ENCODE data around the gene KCNJ9. TPM values are rescaled to one million over a fixed set of nuclear protein-coding genes. Genes with fewer than 3 reads are reported as not detected.

The KCNJ9 gene
- total RNA-seq, 3 donors from 2014 or later (not counting 1 experiment from before 2014, with no cell fraction given): not detected

GRCh38 chr1:160121388-160121787 is 40.0 kb downstream of the KCNJ9 start:
- H3K4me3 ChIP-seq (ENCODE audit: low read length): no peak overlapping the region
- H3K9me3 ChIP-seq (ENCODE audit: control insufficient read depth, insufficient read depth, low read length): no peaks in the 10 kb centered on the region
- no peak overlapping the region for H3K27ac Mint-ChIP-seq
- ATAC-seq: no peak
- H3K4me3 Mint-ChIP-seq: no peak overlapping the region
- H3K9me3 Mint-ChIP-seq: no peaks in the 10 kb centered on the region
- no peak for TF ChIP-seq CTCF (IDR thresholded peaks at IDR 0.05)
- H3K27me3 ChIP-seq (ENCODE audit: control insufficient read depth, insufficient read depth, low read length): no peaks in the 10 kb centered on the region
- H3K4me1 Mint-ChIP-seq: no peaks in the 10 kb centered on the region
- no CpG with 5 or more reads among the region's 1 CpG for WGBS (ENCODE audit: insufficient coverage)
- no peak for DNase-seq
- H3K27ac ChIP-seq (ENCODE audit: low read length): no peak overlapping the region
- intact Hi-C loops (cut with micrococcal nuclease): no loop called here
- H3K36me3 ChIP-seq (ENCODE audit: control insufficient read depth, insufficient read depth, low read length): no peaks in the 10 kb centered on the region
- H3K36me3 Mint-ChIP-seq: no peaks in the 10 kb centered on the region
- no peaks in the 10 kb centered on the region for H3K4me1 ChIP-seq (ENCODE audit: control insufficient read depth, insufficient read depth, low read length)
- peaks cover 0 to 16% of the 10 kb centered on the region in 2 donors for H3K27me3 Mint-ChIP-seq (ENCODE audit: low read depth in 2 of 2)

GRCh38 chr1:160122978-160123495 is 41.7 kb downstream of the KCNJ9 start:
- 89% methylated on average over 15 of the region's 16 CpGs for WGBS (ENCODE audit: insufficient coverage)
- H3K9me3 Mint-ChIP-seq: no peaks in the 10 kb centered on the region
- Histone ChIP-seq H3K27me3 (ENCODE audit: control insufficient read depth, insufficient read depth, low read length) (no peaks in the 10 kb centered on the region), H3K27ac (ENCODE audit: low read length) (no peak overlapping the region), H3K36me3 (ENCODE audit: control insufficient read depth, insufficient read depth, low read length) (no peaks in the 10 kb centered on the region), H3K4me3 (ENCODE audit: low read length) (no peak overlapping the region), H3K4me1 (ENCODE audit: control insufficient read depth, insufficient read depth, low read length) (no peaks in the 10 kb centered on the region), H3K9me3 (ENCODE audit: control insufficient read depth, insufficient read depth, low read length) (no peaks in the 10 kb centered on the region)
- H3K27me3 Mint-ChIP-seq (ENCODE audit: low read depth in 2 of 2): peaks cover 0 to 17% of the 10 kb centered on the region in 2 donors
- intact Hi-C loops (cut with micrococcal nuclease): no loop called here
- H3K36me3 Mint-ChIP-seq: no peaks in the 10 kb centered on the region
- H3K4me3 Mint-ChIP-seq: no peak overlapping the region
- no peaks in the 10 kb centered on the region for H3K4me1 Mint-ChIP-seq
- no peak for ATAC-seq
- no peak for DNase-seq
- no peak overlapping the region for H3K27ac Mint-ChIP-seq
- no peak for TF ChIP-seq CTCF (IDR thresholded peaks at IDR 0.05)

GRCh38 chr1:160123726-160124125 is 42.4 kb downstream of the KCNJ9 start:
- Histone ChIP-seq H3K27me3 (ENCODE audit: control insufficient read depth, insufficient read depth, low read length) (no peaks in the 10 kb centered on the region), H3K27ac (ENCODE audit: low read length) (no peak overlapping the region), H3K9me3 (ENCODE audit: control insufficient read depth, insufficient read depth, low read length) (no peaks in the 10 kb centered on the region), H3K4me3 (ENCODE audit: low read length) (no peak overlapping the region), H3K4me1 (ENCODE audit: control insufficient read depth, insufficient read depth, low read length) (no peaks in the 10 kb centered on the region), H3K36me3 (ENCODE audit: control insufficient read depth, insufficient read depth, low read length) (no peaks in the 10 kb centered on the region)
- Mint-ChIP-seq H3K27ac (no peak overlapping the region), H3K4me3 (no peak overlapping the region), H3K36me3 (no peaks in the 10 kb centered on the region), H3K4me1 (no peaks in the 10 kb centered on the region), H3K27me3 (ENCODE audit: low read depth in 2 of 2) (peaks cover 0 to 13% of the 10 kb centered on the region in 2 donors), H3K9me3 (no peaks in the 10 kb centered on the region)
- intact Hi-C loops (cut with micrococcal nuclease): no loop called here
- ATAC-seq: no peak
- DNase-seq: no peak
- no peak for TF ChIP-seq CTCF (IDR thresholded peaks at IDR 0.05)
